NT2/D1 (cell line): ENCODE data around the gene SHANK3.
A peak's percentile ranks its signal among the peaks of the same experiment; 100 is the strongest.
"Not testable (repeated sequence)": the region's sequence is repeated elsewhere in the genome, so short reads cannot be mapped to it uniquely, and the experiment has no call there.

Experiments
- DNase-seq: peaks from one replicate; pipeline ENCODE4 v3.0.0-alpha.2; 2011; ENCODE audit warnings: low read depth, low spot score
- H3K27me3 ChIP-seq: 2 replicates; pipeline ENCODE4 v1.6.0; 2011; ENCODE audit warnings: mild to moderate bottlenecking; ENCODE audit not compliant: insufficient read length, insufficient read depth
- H3K36me3 ChIP-seq: 2 replicates; pipeline ENCODE4 v1.6.1; 2011; ENCODE audit warnings: mild to moderate bottlenecking, low read length, mixed read lengths; ENCODE audit not compliant: insufficient read depth, insufficient read length
- H3K4me1 ChIP-seq: 2 replicates; pipeline ENCODE4 v1.5.1; 2011; ENCODE audit not compliant: insufficient read depth, insufficient read length
- H3K4me3 ChIP-seq: 2 replicates; pipeline ENCODE4 v1.5.1; 2011; ENCODE audit warnings: low read depth; ENCODE audit not compliant: insufficient read length
- H3K9ac ChIP-seq: 2 replicates; pipeline ENCODE4 v1.6.0; 2011; ENCODE audit warnings: low read depth; ENCODE audit not compliant: insufficient read length
- H3K9me3 ChIP-seq: 2 replicates; pipeline ENCODE4 v1.5.1; 2011; ENCODE audit warnings: mild to moderate bottlenecking, low read length; ENCODE audit not compliant: insufficient read depth
- SUZ12 ChIP-seq: IDR thresholded peaks from 2 replicates; pipeline ENCODE4 v1.6.1; 2011; ENCODE audit not compliant: insufficient read length, insufficient read depth; ENCODE audit errors: extremely low read depth
- YY1 ChIP-seq: IDR thresholded peaks from 2 replicates; pipeline ENCODE4 v1.6.1; 2011; ENCODE audit not compliant: insufficient read length, insufficient read depth
- ZNF274 ChIP-seq: IDR thresholded peaks from 2 replicates; pipeline ENCODE4 v1.6.1; 2011; ENCODE audit warnings: mild to moderate bottlenecking, low read depth, low read length

The SHANK3 gene

DNA sequence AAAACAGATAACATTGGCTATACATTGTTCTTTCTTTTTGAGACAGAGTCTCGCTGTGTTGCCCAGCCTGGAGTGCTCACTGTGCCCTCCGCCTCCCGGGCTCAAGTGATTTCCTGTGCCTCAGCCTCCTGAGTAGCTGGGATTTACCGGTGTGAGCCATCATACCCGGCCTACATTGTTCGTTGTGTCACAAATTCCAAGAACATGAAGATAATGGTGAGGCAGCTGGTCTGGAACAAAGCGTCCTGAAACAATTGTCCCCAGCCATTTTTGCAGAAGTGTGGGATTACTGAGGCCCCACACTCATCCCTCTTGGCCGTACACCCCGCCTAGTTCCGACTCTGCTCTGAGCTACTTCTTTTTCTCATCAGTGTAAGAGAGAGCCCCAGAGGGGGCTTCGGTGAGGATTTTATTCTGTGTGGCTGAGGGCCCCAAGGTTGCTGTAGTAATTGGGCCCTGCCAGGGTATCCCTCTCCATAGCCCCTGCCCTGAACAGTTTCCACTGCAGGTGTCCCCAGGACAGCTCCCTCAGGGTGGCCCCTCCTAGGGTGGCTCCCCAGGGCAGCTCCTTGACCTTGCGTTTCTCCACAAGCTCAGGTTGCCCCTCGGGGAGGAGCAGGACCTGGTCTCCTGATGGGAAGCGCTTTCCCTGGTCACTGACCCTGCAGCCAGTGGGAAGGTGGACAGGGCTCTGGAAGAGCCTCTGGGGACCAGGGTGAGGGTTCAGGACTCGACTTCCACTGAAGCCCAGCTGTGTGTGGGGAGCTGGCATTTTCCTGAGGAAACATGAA, 31.6 kb upstream of the SHANK3 start:
- H3K9ac ChIP-seq: peak overlapping the region; percentile 39
- peaks cover 6% of the 10 kb centered on the region; the same call in 1 of the 2 replicates for H3K9me3 ChIP-seq
- H3K27me3 ChIP-seq: peaks cover 10% of the 10 kb centered on the region
- no peak overlapping the region for H3K4me3 ChIP-seq
- TF ChIP-seq SUZ12 (no peak), YY1 (no peak), ZNF274 (no peak)
- H3K36me3 ChIP-seq: no peaks in the 10 kb centered on the region
- no peak for DNase-seq
- H3K4me1 ChIP-seq: no peaks in the 10 kb centered on the region

DNA sequence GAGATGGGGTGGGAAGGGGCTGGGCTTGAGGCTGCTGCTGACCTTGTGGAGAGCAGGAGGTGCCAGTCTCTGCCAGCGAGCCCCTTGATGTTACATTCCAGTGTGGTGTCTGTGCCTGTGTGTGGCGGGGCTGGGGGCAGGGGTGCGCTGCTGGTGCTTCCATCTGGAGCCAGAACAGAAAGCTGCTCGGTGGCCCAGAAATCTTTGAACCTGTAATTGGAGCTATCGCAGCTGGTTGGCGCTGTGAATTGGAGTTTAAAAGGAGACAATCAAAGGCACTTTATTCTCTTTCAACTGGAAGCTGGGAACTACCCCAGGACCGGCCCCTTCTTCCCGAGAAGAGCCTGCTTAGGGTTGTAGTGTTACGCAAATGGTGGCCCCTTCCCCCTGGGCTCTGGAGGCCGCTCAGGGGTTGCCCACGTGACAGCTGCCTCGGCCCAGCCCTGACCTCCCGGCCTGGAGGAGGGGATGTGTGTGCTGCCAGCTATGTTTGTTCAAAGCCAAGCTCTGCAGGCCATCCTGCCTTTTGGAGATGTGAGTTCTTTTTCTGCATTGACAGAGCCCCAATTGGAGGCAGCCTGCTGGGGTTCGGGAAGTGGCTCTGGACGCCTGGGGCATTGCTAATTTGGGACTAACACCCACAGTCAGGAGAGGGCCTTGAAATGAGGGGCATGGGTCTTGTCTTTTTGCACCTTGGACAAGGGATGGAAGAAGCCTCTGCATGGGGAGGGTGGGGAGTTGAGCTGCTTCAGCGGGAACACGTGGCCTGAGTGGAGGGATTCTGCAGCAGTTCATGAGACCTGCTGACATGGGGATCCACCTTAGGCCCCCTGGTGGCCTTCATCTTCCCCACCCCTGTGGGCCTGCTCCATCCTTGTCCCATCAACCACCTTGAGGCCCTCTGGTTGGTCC, 30.7 kb upstream of the SHANK3 start:
- TF ChIP-seq YY1 (no peak), ZNF274 (no peak), SUZ12 (no peak)
- Histone ChIP-seq H3K4me3 (no peak overlapping the region), H3K9ac (peak overlapping the region; percentile 46), H3K36me3 (no peaks in the 10 kb centered on the region), H3K27me3 (peaks cover 10% of the 10 kb centered on the region), H3K4me1 (no peaks in the 10 kb centered on the region), H3K9me3 (peaks cover 14% of the 10 kb centered on the region; the same call in 1 of the 2 replicates)
- DNase-seq: peak; percentile 92

DNA sequence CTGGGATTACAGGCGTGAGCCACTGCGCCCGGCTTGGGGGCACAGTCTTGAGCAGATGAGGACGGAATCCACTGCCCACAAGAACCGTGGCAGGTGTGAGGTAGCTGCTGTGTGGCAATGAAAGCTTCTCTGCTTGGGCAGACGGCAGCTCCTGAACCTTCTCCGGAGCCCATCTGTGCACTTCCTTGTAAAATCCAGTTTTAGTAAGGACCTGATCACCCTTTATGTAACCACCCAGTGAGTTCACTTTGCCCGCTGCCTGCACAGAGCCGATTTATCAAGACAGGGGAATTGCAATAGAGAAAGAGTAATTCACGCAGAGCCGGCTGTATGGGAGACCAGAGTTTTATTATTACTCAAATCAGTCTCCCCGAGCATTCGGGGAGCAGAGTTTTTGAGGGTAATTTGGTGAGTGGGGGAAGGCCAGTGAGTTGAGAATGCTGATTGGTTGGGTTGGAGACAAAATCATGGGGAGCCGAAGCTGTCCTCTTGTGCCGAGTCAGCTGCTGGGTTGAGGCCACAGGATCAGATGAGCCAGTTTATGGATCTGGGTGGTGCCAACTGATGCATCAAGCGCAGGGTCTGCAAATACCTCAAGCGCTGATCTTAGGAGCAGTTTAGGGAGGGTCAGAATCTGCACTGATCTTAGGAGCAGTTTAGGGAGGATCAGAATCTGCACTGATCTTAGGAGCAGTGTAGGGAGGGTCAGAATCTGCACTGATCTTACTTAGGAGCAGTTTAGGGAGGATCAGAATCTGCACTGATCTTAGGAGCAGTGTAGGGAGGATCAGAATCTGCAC, 29.4 kb upstream of the SHANK3 start:
- H3K9ac ChIP-seq, H3K4me3 ChIP-seq, H3K4me1 ChIP-seq, DNase-seq, H3K36me3 ChIP-seq: not testable (repeated sequence)
- Histone ChIP-seq H3K9me3 (peaks cover 26% of the 10 kb centered on the region), H3K27me3 (peaks cover 10% of the 10 kb centered on the region)

DNA sequence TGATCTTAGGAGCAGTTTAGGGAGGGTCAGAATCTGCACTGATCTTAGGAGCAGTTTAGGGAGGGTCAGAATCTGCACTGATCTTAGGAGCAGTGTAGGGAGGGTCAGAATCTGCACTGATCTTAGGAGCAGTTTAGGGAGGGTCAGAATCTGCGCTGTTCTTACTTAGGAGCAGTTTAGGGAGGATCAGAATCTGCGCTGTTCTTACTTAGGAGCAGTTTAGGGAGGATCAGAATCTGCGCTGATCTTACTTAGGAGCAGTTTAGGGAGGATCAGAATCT, 28.9 kb upstream of the SHANK3 start:
- DNase-seq, H3K36me3 ChIP-seq, H3K4me3 ChIP-seq, H3K9ac ChIP-seq, H3K4me1 ChIP-seq: not testable (repeated sequence)
- Histone ChIP-seq H3K9me3 (peaks cover 31% of the 10 kb centered on the region), H3K27me3 (peaks cover 10% of the 10 kb centered on the region)

DNA sequence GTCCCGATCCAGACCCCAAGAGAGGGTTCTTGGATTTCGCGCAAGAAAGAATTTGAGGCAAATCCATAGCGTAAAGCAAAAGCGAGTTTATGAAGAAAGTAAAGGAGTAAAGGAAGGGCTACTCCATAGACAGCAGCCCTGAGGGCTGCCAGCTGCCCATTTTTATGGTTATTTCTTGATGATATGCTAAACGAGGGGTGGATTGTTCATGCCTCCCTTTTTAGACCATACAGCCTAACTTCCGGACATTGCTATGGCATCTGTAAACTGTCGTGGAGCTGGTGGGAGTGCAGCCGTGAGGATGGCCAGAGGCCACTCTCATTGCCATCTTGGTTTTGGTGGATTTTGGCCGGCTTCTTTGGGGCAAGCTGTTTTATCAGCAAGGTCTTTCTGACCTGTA, 19.4 kb upstream of the SHANK3 start:
- no peak for TF ChIP-seq ZNF274

GRCh38 chr22:50654664-50655063, 18.0 kb upstream of the SHANK3 start:
- peaks cover 12% of the 10 kb centered on the region for H3K9me3 ChIP-seq
- H3K27me3 ChIP-seq, H3K9ac ChIP-seq, H3K4me3 ChIP-seq, H3K36me3 ChIP-seq, DNase-seq, H3K4me1 ChIP-seq: not testable (repeated sequence)

More for the DNA sequence above, 19.4 kb upstream of the SHANK3 start:
- no peaks in the 10 kb centered on the region for H3K36me3 ChIP-seq
- H3K4me1 ChIP-seq: peaks cover 8% of the 10 kb centered on the region
- DNase-seq: no peak
- H3K4me3 ChIP-seq: no peak overlapping the region
- H3K27me3 ChIP-seq: no peaks in the 10 kb centered on the region
- peaks cover 26% of the 10 kb centered on the region for H3K9me3 ChIP-seq
- H3K9ac ChIP-seq: no peak overlapping the region
